ENCODE measurements around the gene GRHL3.

DNA sequence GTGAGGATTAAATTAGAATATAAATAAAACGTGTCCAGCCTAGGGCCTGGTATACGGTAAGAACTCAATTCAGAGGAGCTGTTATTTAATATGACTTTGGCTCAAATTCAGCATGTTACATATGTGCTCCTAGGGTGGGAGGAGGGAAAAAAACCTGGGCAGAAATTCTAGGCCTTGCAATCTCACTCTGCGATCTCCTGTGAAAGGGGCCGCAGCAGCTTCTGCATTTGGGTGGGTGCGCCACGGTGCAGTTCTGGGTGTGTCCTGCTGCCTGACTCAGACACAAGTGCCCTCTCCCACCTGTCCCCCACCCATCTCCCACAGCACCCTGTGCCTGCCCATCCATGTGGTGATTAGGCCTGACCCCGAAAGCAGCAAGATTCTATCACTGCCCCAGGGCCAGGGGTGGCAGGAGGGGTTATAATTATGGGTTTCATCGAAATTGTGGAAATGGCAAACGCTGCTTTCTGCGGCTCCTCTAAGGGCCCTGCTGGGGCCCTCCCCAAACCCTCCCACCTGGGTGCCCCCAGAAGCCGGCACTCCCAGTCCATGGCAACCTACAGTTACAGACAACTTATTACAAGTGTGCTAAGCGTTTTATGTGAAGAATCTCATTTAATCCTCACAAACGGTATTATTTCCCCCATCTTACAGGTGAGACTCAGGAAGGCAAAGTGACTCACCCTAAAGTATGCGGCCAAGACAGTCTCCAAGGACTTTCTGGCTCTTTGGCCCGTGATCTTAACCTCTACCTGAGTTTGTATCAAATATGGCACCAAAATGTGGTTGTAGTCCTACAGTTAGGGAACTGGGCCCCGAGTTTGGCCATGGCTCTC lies 25.5 kb upstream of the GRHL3 start:
- TF ChIP-seq, protein P1, sequence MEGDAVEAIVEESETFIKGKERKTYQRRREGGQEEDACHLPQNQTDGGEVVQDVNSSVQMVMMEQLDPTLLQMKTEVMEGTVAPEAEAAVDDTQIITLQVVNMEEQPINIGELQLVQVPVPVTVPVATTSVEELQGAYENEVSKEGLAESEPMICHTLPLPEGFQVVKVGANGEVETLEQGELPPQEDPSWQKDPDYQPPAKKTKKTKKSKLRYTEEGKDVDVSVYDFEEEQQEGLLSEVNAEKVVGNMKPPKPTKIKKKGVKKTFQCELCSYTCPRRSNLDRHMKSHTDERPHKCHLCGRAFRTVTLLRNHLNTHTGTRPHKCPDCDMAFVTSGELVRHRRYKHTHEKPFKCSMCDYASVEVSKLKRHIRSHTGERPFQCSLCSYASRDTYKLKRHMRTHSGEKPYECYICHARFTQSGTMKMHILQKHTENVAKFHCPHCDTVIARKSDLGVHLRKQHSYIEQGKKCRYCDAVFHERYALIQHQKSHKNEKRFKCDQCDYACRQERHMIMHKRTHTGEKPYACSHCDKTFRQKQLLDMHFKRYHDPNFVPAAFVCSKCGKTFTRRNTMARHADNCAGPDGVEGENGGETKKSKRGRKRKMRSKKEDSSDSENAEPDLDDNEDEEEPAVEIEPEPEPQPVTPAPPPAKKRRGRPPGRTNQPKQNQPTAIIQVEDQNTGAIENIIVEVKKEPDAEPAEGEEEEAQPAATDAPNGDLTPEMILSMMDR (IDR thresholded peaks at IDR 0.05), result no peak
- TF ChIP-seq EZH2 (IDR thresholded peaks at IDR 0.05) (no peak), EZH2phosphoT487 (IDR thresholded peaks at IDR 0.05) (no peak)

Measured in neural progenitor cell (in vitro differentiated cells).